Upper lobe of left lung (tissue), 6 donors: ENCODE data around the gene GPER1. TPM values are rescaled to one million over a fixed set of nuclear protein-coding genes. Genes with fewer than 3 reads are reported as not detected.
A peak's percentile ranks its signal among the peaks of the same experiment; 100 is the strongest.

Experiments used
- ATAC-seq, 2 donors: fragments of 200-7000 bp; cut with Tn5 transposase; one replicate each; pipeline ENCODE4 v1.9.1; 2022; ENCODE audit warnings: mild to moderate bottlenecking in 2 of 2, moderate library complexity in 2 of 2; ENCODE audit not compliant: low FRiP score in 2 of 2
- DNase-seq, 2 donors: peaks; one replicate each; pipeline ENCODE4 v3.0.0-alpha.2; 2019 to 2020
- H3K27ac ChIP-seq, 4 donors: fragments of 200-600 bp; sonication (generic); one replicate each; pipeline ENCODE4 v1.5.1; 2016 to 2019
- H3K27me3 ChIP-seq, 4 donors: fragments of 200-600 bp; sonication (generic); one replicate each; pipeline ENCODE4 v1.5.1; 2017 to 2019
- H3K36me3 ChIP-seq, 4 donors: fragments of 200-600 bp; sonication (generic); one replicate each; pipeline ENCODE4 v1.5.1; 2016 to 2019
- H3K4me1 ChIP-seq, 4 donors: fragments of 200-600 bp; sonication (generic); one replicate each; pipeline ENCODE4 v1.5.1; 2018 to 2019
- H3K4me3 ChIP-seq, 4 donors: fragments of 200-600 bp; sonication (generic); one replicate each; pipeline ENCODE4 v1.5.1; 2017 to 2019; ENCODE audit warnings: mild to moderate bottlenecking in 2 of 4, moderate library complexity in 1 of 4
- H3K9me3 ChIP-seq, 4 donors: fragments of 200-600 bp; sonication (generic); one replicate each; pipeline ENCODE4 v1.5.1; 2018 to 2019
- EP300 ChIP-seq, 4 donors: sonication (generic); formaldehyde crosslinking; IDR thresholded peaks; one replicate each; pipeline ENCODE4 v1.5.1; 2017; ENCODE audit warnings: antibody characterized with exemption in 4 of 4, control low read depth in 2 of 4
- POLR2A ChIP-seq, 4 donors: fragments of 450-650 bp; IDR thresholded peaks; one replicate each; pipeline ENCODE4 v1.5.1; 2016 to 2017; ENCODE audit warnings: antibody characterized with exemption in 4 of 4, mild to moderate bottlenecking in 2 of 4
- POLR2AphosphoS5 ChIP-seq, 2 donors: sonication (generic); formaldehyde crosslinking; IDR thresholded peaks; one replicate each; pipeline ENCODE4 v1.5.1; 2017; ENCODE audit warnings: antibody characterized with exemption in 2 of 2
- WGBS, 2 donors: methylation state at CpG; one replicate each; pipeline ENCODE4 v1.1.5; 2017 to 2018; 5-methylcytosine and 5-hydroxymethylcytosine counted together
- total RNA-seq, 6 donors: library from RNA; depleted of rRNA in 4 of 6; stranded (reverse); fragments of >200 nt in 4 of 6; gene quantifications; one replicate each; pipeline versions ENCODE4 v1.1.0 to v1.2.1, GENCODE V29; 2016 to 2021
- TF ChIP-seq, protein P1 (sequence below), 6 experiments: fragments of 450-650 bp in 4 of 6; fragments of 200-600 bp in 2 of 6; sonication (generic) in 2 of 6; IDR thresholded peaks; one replicate each; pipeline ENCODE4 v1.5.1; 2016 to 2019; ENCODE audit warnings: antibody characterized with exemption in 6 of 6
- donor health status: DM: no; HTN: no; CAD: no; lungs with moderate emphysema.
- donor health status: DM: no; HTN: yes; CAD: no; lungs with severe emphysema.

The GPER1 gene
- total RNA-seq, 6 donors from 2014 or later: 6.5 to 24.7 (median 8.5) TPM

DNA sequence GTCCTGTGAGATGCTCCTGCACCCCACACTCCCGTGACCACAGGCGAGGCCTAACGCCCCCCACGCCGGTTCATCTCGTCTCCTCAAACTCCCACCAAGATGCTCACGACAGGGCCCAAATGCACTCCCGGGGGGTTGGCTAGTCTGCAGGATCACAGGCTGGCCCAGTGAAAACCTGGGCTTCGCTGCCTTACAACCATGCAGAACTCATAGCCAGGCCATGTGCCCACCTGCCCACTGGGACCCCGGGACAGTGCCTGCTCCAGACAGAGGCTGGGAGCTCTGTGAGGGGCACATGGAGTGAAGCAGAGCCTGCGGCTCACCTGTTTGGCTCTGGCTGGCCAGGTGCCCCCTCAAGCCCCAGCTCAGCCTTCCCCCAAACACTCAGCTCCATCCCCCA lies 9.4 kb upstream of the GPER1 start:
- 91% methylated on average over 10 of the region's 11 CpGs; no CpG with 5 or more reads in 1 of the 2 donors for WGBS, 2 donors
- Histone ChIP-seq H3K9me3 (no peaks in the 10 kb centered on the region), H3K4me1 (peaks cover 42 to 58% (median 45%) of the 10 kb centered on the region in 4 donors), H3K4me3 (no peak overlapping the region), H3K27ac (peak overlapping the region; percentile 72 to 86 (median 82)), H3K27me3 (no peaks in the 10 kb centered on the region), H3K36me3 (no peaks in the 10 kb centered on the region)
- TF ChIP-seq, protein P1, sequence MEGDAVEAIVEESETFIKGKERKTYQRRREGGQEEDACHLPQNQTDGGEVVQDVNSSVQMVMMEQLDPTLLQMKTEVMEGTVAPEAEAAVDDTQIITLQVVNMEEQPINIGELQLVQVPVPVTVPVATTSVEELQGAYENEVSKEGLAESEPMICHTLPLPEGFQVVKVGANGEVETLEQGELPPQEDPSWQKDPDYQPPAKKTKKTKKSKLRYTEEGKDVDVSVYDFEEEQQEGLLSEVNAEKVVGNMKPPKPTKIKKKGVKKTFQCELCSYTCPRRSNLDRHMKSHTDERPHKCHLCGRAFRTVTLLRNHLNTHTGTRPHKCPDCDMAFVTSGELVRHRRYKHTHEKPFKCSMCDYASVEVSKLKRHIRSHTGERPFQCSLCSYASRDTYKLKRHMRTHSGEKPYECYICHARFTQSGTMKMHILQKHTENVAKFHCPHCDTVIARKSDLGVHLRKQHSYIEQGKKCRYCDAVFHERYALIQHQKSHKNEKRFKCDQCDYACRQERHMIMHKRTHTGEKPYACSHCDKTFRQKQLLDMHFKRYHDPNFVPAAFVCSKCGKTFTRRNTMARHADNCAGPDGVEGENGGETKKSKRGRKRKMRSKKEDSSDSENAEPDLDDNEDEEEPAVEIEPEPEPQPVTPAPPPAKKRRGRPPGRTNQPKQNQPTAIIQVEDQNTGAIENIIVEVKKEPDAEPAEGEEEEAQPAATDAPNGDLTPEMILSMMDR (IDR thresholded peaks at IDR 0.05): no peak
- DNase-seq: peak in 1 of 2 donors; percentile 66
- no peak for ATAC-seq

DNA sequence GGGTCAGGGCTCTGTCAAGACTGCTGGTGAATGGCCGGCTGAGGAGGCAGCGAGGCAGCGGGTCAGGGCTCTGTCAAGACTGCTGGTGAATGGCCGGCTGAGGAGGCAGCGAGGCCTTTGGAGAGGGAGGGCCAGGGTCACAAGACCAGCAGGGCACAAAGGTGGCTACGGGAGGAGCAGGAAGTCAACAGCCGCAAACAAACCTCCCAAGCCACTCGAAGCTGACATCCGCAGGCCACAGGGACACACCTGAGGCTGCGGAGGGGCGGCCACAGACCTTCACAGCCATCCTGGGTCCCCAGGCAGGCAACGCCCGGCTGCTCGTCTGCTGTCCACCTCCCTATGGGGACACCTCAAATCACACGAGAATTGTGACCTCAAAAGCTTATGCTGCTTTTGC lies 8.9 kb upstream of the GPER1 start:
- Histone ChIP-seq H3K4me3 (no peak overlapping the region), H3K9me3 (no peaks in the 10 kb centered on the region), H3K27ac (peak overlapping the region in 3 of 4 donors; percentile 82 to 86 (median 83)), H3K4me1 (peaks cover 44 to 62% (median 48%) of the 10 kb centered on the region in 4 donors), H3K36me3 (no peaks in the 10 kb centered on the region), H3K27me3 (no peaks in the 10 kb centered on the region)
- peak in 1 of 2 donors; percentile 61 for DNase-seq
- ATAC-seq: no peak
- 89 to 93% methylated on average over 10 to 15 of the region's 15 CpGs for WGBS, 2 donors
- no peak for TF ChIP-seq POLR2A (IDR thresholded peaks at IDR 0.05)
- no peak for TF ChIP-seq EP300 (IDR thresholded peaks at IDR 0.05)
- TF ChIP-seq, protein P1 (IDR thresholded peaks at IDR 0.05): no peak
- no peak for TF ChIP-seq POLR2AphosphoS5 (IDR thresholded peaks at IDR 0.05)

DNA sequence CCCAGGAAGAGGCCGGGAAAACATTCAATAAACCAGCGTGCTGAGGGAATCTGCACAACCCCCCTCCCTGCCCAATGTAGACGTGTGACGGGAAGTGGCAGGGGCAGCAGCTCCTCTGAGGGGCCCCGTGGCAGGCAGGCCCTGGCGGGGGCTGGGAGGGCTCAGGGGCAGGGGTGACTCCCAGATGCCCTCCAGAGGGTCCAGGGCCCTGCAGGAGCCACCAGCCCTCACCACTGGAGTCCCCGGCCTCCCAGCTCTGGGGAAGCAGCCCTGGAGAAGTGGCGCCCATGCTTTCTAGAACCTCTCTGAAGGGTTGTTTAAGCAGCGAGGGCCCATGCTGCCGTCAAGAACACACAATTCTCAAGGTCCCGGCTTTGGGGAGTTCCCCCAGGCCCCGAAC lies 8.4 kb upstream of the GPER1 start:
- 78 to 87% methylated on average over 12 of the region's 12 CpGs for WGBS, 2 donors
- H3K4me1 ChIP-seq: peaks cover 44 to 67% (median 54%) of the 10 kb centered on the region in 4 donors
- peak overlapping the region in 2 of 4 donors; percentile 83 to 86 for H3K27ac ChIP-seq
- TF ChIP-seq POLR2A (IDR thresholded peaks at IDR 0.05): no peak
- TF ChIP-seq, protein P1 (IDR thresholded peaks at IDR 0.05): no peak
- no peak for TF ChIP-seq POLR2AphosphoS5 (IDR thresholded peaks at IDR 0.05)
- no peak for TF ChIP-seq EP300 (IDR thresholded peaks at IDR 0.05)
- no peaks in the 10 kb centered on the region for H3K27me3 ChIP-seq
- peak in 1 of 2 donors; percentile 53 for DNase-seq
- no peak for ATAC-seq
- no peaks in the 10 kb centered on the region for H3K9me3 ChIP-seq
- no peaks in the 10 kb centered on the region for H3K36me3 ChIP-seq
- H3K4me3 ChIP-seq: no peak overlapping the region

DNA sequence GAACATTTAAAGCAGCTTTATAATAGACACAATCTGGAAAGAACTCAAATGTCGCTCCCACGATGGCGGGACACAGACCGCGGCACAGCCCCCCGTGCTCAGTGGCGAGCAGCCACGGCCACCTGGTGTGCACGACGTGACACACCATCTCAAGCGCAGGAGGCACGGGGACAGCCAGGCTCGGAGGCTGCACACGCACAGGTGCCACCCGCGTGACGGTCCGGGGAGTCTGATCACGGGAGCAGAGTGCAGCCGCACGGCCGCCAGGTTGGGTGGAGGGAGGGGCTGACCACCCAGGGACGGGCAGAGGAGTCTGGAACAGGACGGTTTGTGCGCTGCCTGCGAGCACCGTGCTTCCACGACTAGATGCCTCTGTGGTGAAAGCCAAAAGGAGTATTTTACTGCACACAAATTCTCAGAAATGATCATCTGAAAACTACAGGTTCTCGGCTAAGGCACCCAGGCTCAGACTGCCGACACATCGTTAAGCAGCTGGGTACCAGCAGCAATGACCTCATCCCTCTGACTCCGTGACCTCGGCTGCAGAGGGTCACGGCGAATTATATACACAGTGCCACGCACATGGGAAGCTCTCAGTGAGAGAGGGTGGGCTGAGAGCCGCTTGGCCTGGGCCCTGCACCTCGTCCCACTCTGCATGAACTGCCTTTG lies 7.5 kb upstream of the GPER1 start:
- Histone ChIP-seq H3K4me3 (no peak overlapping the region), H3K27ac (peak overlapping the region in 2 of 4 donors; percentile 74 to 75), H3K9me3 (no peaks in the 10 kb centered on the region), H3K4me1 (peaks cover 52 to 67% (median 60%) of the 10 kb centered on the region in 4 donors), H3K36me3 (no peaks in the 10 kb centered on the region), H3K27me3 (no peaks in the 10 kb centered on the region)
- whole genome bisulfite sequencing, 2 donors: 90% methylated on average over 36 to 38 of the region's 38 CpGs
- TF ChIP-seq, protein P1 (IDR thresholded peaks at IDR 0.05): no peak
- TF ChIP-seq EP300 (IDR thresholded peaks at IDR 0.05): no peak
- TF ChIP-seq POLR2AphosphoS5 (IDR thresholded peaks at IDR 0.05): no peak
- no peak for TF ChIP-seq POLR2A (IDR thresholded peaks at IDR 0.05)
- DNase-seq: peak in 1 of 2 donors; percentile 82
- no peak for ATAC-seq

DNA sequence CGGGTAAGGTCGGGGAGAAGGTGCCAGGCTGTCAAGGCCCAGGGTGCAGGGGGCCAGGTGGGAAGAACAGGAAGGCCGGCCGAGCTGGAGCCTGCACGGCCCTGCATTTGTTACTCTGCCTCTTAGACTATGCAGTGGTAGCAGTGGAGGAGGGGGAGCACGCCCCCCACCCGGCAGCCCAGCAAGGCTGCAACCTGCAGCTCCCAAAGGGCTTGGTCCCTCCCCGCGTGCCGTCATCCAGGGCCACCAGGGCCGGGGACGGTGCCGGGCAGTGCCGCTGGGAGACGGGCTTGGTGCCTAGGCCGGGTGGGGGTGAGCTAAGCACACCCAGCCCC lies 7.0 kb upstream of the GPER1 start:
- peak in 1 of 2 donors; percentile 78 for DNase-seq
- Histone ChIP-seq H3K9me3 (no peaks in the 10 kb centered on the region), H3K36me3 (no peaks in the 10 kb centered on the region), H3K4me1 (peaks cover 52 to 65% (median 60%) of the 10 kb centered on the region in 4 donors), H3K27ac (peak overlapping the region in 3 of 4 donors; percentile 71 to 75 (median 74)), H3K27me3 (no peaks in the 10 kb centered on the region), H3K4me3 (no peak overlapping the region)
- TF ChIP-seq POLR2AphosphoS5 (IDR thresholded peaks at IDR 0.05) (no peak), POLR2A (IDR thresholded peaks at IDR 0.05) (no peak), EP300 (IDR thresholded peaks at IDR 0.05) (no peak)
- TF ChIP-seq, protein P1 (IDR thresholded peaks at IDR 0.05): no peak
- ATAC-seq: no peak
- 93 to 100% methylated on average over 1 to 16 of the region's 16 CpGs for WGBS, 2 donors
